K562 (cell line): ENCODE data around the gene RBM12. TPM values are rescaled to one million over a fixed set of nuclear protein-coding genes. Genes with fewer than 3 reads are reported as not detected.

Experiments used
- COPS2 ChIP-seq: fragments of 450-650 bp; conservative IDR thresholded peaks from 2 replicates; pipeline ENCODE4 v1.6.1; 2016; ENCODE audit warnings: mild to moderate bottlenecking, moderate library complexity
- FOXK2 ChIP-seq, 2 experiments: fragments of 450-650 bp; IDR thresholded peaks in 1 of 2; conservative IDR thresholded peaks in 1 of 2; 2 replicates each; pipeline ENCODE4 v1.6.1; 2016; ENCODE audit warnings: low read depth in 2 of 2, mild to moderate bottlenecking in 1 of 2
- GATA2 ChIP-seq: sonication (generic); formaldehyde crosslinking; IDR thresholded peaks from 2 replicates; pipeline ENCODE4 v1.4.0; 2020; ENCODE audit warnings: mild to moderate bottlenecking, missing genetic modification reagents
- JUNB ChIP-seq: fragments of 450-650 bp; formaldehyde crosslinking; conservative IDR thresholded peaks from 2 replicates; pipeline ENCODE4 v1.4.0; 2020; ENCODE audit warnings: mild to moderate bottlenecking
- REST ChIP-seq, 2 experiments: fragments of 450-650 bp; formaldehyde crosslinking in 1 of 2; IDR thresholded peaks; 2 replicates each; pipeline versions ENCODE4 v1.4.0 to v1.6.1; 2014 to 2020; ENCODE audit warnings: mild to moderate bottlenecking in 2 of 2, borderline replicate concordance in 1 of 2, low read depth in 1 of 2
- SRSF7 ChIP-seq: fragments of 200-400 bp; formaldehyde crosslinking; optimal IDR thresholded peaks from 2 replicates; pipeline ENCODE3; 2017; ENCODE audit warnings: mild to moderate bottlenecking, low read depth, low read length
- ZNF282 ChIP-seq: sonication (generic); formaldehyde crosslinking; IDR thresholded peaks from 2 replicates; pipeline ENCODE4 v1.8.1; 2023; ENCODE audit warnings: missing genetic modification reagents
- ZNF644 ChIP-seq: fragments of 200-800 bp; sonication (Bioruptor generic); IDR thresholded peaks from 2 replicates; pipeline ENCODE4 v1.6.1; 2016; ENCODE audit warnings: low read depth, missing genetic modification characterization, missing compliant biosample characterization
- polyA plus RNA-seq, 8 experiments: library from polyadenylated mRNA; depleted of rRNA in 4 of 8; stranded (reverse) in 5 of 8; unstranded in 3 of 8; fragments of >200 nt; fragmentation: Nextera tagmentation in 2 of 8; fragmentation: Illumina TruSeq in 1 of 8; extraction: Ambion mirVana in 2 of 8; extraction: Trizol in 1 of 8; gene quantifications; 2 replicates each; pipeline versions ENCODE4 v1.2.1 to v1.2.3, GENCODE V29; 2011 to 2014; ENCODE audit warnings: inconsistent platforms in 1 of 8, missing spikeins in 1 of 8
- total RNA-seq, 7 experiments: library from RNA; depleted of rRNA in 6 of 7; stranded (reverse); fragments of >200 nt in 6 of 7; fragmentation: Illumina TruSeq in 2 of 7; extraction: Trizol in 2 of 7; gene quantifications; 2 replicates each; pipeline versions ENCODE4 v1.2.1 to v1.2.3, GENCODE V29; 2011 to 2021; ENCODE audit warnings: low replicate concordance in 1 of 7
- TF ChIP-seq, protein P1 (sequence below): fragments of 450-650 bp; IDR thresholded peaks from 2 replicates; pipeline ENCODE4 v1.6.1; 2017; ENCODE audit warnings: antibody characterized with exemption

Gene RBM12
- total and polyA plus RNA-seq, 9 of the 15 experiments (the other 6 are each of a cell fraction or from before 2014, with no cell fraction given): 5.0 to 162 (median 73.3) TPM

DNA sequence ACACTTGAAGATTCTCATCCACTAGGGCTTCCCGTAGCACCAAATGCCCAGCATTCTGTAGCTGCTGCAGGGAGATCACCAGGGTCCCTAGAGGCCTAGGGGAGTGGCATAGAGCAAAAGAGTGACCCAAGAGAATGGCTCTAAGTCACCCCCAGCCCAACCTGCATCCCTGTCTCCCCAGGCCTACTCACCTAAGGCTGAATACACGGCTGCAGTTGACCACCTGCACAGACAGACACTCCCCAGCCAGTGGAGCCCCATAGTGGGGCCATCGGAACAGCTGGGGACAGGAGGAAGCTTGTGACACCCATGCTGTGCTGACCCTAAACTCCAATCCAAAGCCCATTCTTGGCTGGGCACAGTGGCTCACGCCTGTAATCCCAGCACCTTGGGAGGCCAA, 58.6 kb downstream of the RBM12 start (continued):
- TF ChIP-seq, protein P1, sequence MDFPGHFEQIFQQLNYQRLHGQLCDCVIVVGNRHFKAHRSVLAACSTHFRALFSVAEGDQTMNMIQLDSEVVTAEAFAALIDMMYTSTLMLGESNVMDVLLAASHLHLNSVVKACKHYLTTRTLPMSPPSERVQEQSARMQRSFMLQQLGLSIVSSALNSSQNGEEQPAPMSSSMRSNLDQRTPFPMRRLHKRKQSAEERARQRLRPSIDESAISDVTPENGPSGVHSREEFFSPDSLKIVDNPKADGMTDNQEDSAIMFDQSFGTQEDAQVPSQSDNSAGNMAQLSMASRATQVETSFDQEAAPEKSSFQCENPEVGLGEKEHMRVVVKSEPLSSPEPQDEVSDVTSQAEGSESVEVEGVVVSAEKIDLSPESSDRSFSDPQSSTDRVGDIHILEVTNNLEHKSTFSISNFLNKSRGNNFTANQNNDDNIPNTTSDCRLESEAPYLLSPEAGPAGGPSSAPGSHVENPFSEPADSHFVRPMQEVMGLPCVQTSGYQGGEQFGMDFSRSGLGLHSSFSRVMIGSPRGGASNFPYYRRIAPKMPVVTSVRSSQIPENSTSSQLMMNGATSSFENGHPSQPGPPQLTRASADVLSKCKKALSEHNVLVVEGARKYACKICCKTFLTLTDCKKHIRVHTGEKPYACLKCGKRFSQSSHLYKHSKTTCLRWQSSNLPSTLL: no peak
- TF ChIP-seq COPS2 (no peak), REST (IDR thresholded peaks at IDR 0.05; ENCODE audit: borderline replicate concordance) (no peak), REST (CRISPR knock-in tag; IDR thresholded peaks at IDR 0.05; ENCODE audit: low read depth) (no peak), ZNF282 (CRISPR knock-in tag) (no peak), SRSF7 (no peak), FOXK2 (conservative IDR thresholded peaks at IDR 0.05 in 1 of 2, IDR thresholded peaks at IDR 0.05 in 1 of 2; ENCODE audit: low read depth in 2 of 2) (no peak), ZNF644 (tag) (no peak), GATA2 (CRISPR knock-in tag) (no peak), JUNB (no peak)
